HG03520 (cell line): ENCODE data around the gene ALX4.

Experiments
- ATAC-seq: cut with Tn5 transposase; IDR thresholded peaks from one replicate; pipeline ENCODE4 v1.9.1; 2021; ENCODE audit warnings: mild to moderate bottlenecking, moderate library complexity; ENCODE audit not compliant: unreplicated experiment

Gene ALX4

GRCh38 chr11:44213148-44213547, 96.8 kb downstream of the ALX4 start:
- no peak for ATAC-seq

- no peak for ATAC-seq
Observed at GRCh38 chr11:44212128-44212527, 97.8 kb downstream of the ALX4 start.
